BE2C (cell line): ENCODE data around the gene PHACTR3.

Experiments used
- DNase-seq: peaks from one replicate; pipeline ENCODE4 v3.0.0-alpha.2; 2020
- H3K27me3 ChIP-seq: fragments of 250-450 bp; sonication (Bioruptor Pico); 2 replicates; pipeline ENCODE4 v1.5.1; 2020; ENCODE audit warnings: mild to moderate bottlenecking
- H3K36me3 ChIP-seq: fragments of 250-450 bp; sonication (Bioruptor Pico); 2 replicates; pipeline ENCODE4 v1.5.1; 2020; ENCODE audit warnings: mild to moderate bottlenecking
- H3K4me1 ChIP-seq: fragments of 250-450 bp; sonication (Bioruptor Pico); 2 replicates; pipeline ENCODE4 v1.5.1; 2020
- H3K4me3 ChIP-seq: 2 replicates; pipeline ENCODE4 v1.5.1; 2011; ENCODE audit warnings: low read depth, low read length
- H3K9me3 ChIP-seq: fragments of 250-450 bp; sonication (Bioruptor Pico); 2 replicates; pipeline ENCODE4 v1.5.1; 2020
- TF ChIP-seq, protein P1 (sequence below): IDR thresholded peaks from 2 replicates; pipeline ENCODE4 v1.5.1; 2012; ENCODE audit warnings: mild to moderate bottlenecking, low read depth, low read length

The PHACTR3 gene

DNA sequence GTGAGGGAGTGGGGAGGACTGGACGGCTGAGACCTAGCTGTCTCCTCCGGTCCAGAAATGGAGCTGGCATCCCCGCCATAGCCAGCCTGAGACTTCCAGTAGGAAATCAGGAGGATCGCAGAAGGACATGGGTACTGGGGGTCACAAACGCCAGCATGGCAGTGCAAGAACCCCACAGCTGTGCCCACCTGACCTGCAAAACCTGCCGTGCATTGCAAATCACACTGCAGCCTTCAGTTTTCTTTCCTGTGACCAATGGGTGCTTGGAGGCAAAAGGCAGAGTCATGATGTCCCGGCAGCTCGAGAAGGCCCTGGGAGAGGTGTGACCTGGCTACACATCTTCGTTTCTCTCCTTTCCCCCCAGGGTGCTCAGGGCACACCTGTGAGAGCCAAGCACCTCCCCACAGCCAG, 23.3 kb upstream of the PHACTR3 start:
- no peak for DNase-seq
- H3K4me1 ChIP-seq = no peaks in the 10 kb centered on the region
- TF ChIP-seq, protein P1, sequence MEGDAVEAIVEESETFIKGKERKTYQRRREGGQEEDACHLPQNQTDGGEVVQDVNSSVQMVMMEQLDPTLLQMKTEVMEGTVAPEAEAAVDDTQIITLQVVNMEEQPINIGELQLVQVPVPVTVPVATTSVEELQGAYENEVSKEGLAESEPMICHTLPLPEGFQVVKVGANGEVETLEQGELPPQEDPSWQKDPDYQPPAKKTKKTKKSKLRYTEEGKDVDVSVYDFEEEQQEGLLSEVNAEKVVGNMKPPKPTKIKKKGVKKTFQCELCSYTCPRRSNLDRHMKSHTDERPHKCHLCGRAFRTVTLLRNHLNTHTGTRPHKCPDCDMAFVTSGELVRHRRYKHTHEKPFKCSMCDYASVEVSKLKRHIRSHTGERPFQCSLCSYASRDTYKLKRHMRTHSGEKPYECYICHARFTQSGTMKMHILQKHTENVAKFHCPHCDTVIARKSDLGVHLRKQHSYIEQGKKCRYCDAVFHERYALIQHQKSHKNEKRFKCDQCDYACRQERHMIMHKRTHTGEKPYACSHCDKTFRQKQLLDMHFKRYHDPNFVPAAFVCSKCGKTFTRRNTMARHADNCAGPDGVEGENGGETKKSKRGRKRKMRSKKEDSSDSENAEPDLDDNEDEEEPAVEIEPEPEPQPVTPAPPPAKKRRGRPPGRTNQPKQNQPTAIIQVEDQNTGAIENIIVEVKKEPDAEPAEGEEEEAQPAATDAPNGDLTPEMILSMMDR = no peak
- no peaks in the 10 kb centered on the region for H3K9me3 ChIP-seq
- peaks cover 72% of the 10 kb centered on the region for H3K27me3 ChIP-seq
- H3K4me3 ChIP-seq = no peak overlapping the region
- no peaks in the 10 kb centered on the region for H3K36me3 ChIP-seq

DNA sequence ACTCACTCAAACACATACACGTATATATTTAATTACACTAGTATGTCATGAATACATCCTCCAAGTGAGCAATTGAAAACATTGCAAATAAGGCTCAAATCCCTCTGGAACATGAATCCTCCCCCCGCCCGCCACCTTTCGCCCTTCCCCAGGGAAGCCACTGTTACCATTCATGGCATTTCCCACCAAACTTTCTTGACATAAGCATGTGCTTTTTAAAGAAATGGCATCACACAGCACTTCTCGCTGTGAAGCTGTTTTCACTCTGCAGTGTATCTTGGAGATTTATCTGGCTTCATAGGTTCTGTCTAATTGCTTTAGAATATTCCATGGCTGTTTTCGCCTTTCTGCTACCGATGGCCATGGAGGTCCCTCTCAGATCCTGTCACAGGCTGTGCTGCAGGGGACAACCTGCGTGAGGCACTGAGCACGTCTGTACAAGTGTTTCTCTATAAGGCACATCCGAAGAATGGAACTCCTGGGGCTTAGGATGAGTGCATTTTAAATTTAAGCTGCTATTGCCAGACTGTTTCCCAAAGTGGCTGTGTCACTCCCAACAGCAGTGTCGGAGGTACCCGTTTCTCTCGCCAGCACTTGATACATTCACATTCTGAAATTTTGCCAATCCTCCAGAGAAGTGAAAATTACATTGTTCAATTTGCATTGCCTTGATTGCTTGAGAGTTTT, 22.2 kb upstream of the PHACTR3 start:
- H3K4me1 ChIP-seq = no peaks in the 10 kb centered on the region

GRCh38 chr20:59583428-59584277, 20.7 kb upstream of the PHACTR3 start:
- Histone ChIP-seq H3K4me1 (no peaks in the 10 kb centered on the region), H3K36me3 (no peaks in the 10 kb centered on the region), H3K4me3 (no peak overlapping the region), H3K9me3 (no peaks in the 10 kb centered on the region), H3K27me3 (peaks cover 63% of the 10 kb centered on the region)
- no peak for DNase-seq
- TF ChIP-seq, protein P1 = no peak

More for the DNA sequence above, 22.2 kb upstream of the PHACTR3 start:
- TF ChIP-seq, protein P1 = no peak
- Histone ChIP-seq H3K9me3 (no peaks in the 10 kb centered on the region), H3K27me3 (peaks cover 71% of the 10 kb centered on the region), H3K4me3 (no peak overlapping the region), H3K36me3 (no peaks in the 10 kb centered on the region)
- no peak for DNase-seq

- Histone ChIP-seq H3K36me3 (no peaks in the 10 kb centered on the region), H3K4me3 (no peak overlapping the region), H3K9me3 (no peaks in the 10 kb centered on the region), H3K4me1 (no peaks in the 10 kb centered on the region), H3K27me3 (peaks cover 63% of the 10 kb centered on the region)
- TF ChIP-seq, protein P1 = no peak
- DNase-seq = no peak
Observed at GRCh38 chr20:59584278-59584925, 19.9 kb upstream of the PHACTR3 start.

DNA sequence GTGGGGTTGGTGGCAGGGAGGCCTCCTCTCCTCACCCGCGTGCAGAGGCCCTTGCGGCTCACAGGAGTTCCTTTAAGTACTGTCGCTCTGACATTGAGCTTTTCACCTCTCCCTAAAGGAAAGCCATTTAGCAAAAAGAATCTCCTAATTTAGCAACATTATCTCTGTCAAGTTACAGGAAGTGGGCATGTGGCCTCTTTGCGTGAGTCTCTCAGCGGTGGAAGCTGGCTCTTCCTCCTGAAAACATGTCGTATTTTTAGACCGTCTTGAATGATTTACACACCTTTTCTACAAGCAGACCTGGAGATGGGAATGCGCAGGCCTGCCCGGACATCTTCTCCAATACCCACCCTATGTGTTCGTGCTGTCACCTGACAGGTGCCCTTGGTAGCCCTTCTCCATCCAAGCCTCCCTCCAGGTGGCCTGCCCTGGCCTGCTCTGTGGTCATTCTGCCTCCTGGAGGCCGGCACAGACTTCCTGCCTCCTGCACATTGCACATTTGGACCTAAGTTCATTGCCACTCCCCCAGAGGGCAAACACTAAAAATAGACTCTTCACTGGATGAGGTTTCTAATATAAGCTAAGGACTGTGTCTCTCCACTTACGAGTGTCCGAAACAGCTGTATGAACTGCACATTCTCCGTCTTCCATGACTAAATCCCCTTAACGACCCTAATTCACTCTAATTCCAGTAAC, 18.5 kb upstream of the PHACTR3 start:
- Histone ChIP-seq H3K4me3 (no peak overlapping the region), H3K27me3 (peaks cover 65% of the 10 kb centered on the region), H3K36me3 (no peaks in the 10 kb centered on the region), H3K4me1 (no peaks in the 10 kb centered on the region), H3K9me3 (no peaks in the 10 kb centered on the region)
- no peak for DNase-seq
- TF ChIP-seq, protein P1 = no peak
